OCI-LY3 (cell line): ENCODE measurements around the gene RPS6KA2.

ENCODE experiments used
- CTCF ChIP-seq: fragments of 200-600, 300-600 bp; sonication (generic); IDR thresholded peaks from 2 replicates; pipeline ENCODE4 v1.5.1; 2014; ENCODE audit warnings: antibody characterized with exemption, low read length, low read depth
- EZH2phosphoT487 ChIP-seq: fragments of 200-600 bp; shearing (Covaris generic); IDR thresholded peaks from 2 replicates; pipeline ENCODE4 v1.6.1; 2018; ENCODE audit warnings: antibody characterized with exemption, mixed run types, low read depth

GRCh38 chr6:166556863-166557322 lies 70.2 kb downstream of the RPS6KA2 start:
- TF ChIP-seq CTCF: no peak
- no peak for TF ChIP-seq EZH2phosphoT487
